Peyer's patch (tissue), 4 donors: ENCODE data around the gene ZBTB7C.

Experiments
- POLR2A ChIP-seq, 2 donors: fragments of 450-650 bp; IDR thresholded peaks; one replicate each; pipeline ENCODE4 v1.5.1; 2017; ENCODE audit warnings: antibody characterized with exemption in 2 of 2, mild to moderate bottlenecking in 2 of 2, moderate library complexity in 2 of 2
- TF ChIP-seq, protein P1 (sequence below), 6 experiments: fragments of 450-650 bp in 4 of 6; fragments of 200-600 bp in 2 of 6; sonication (generic) in 1 of 6; IDR thresholded peaks; one replicate each; pipeline ENCODE4 v1.5.1; 2017 to 2019; ENCODE audit warnings: antibody characterized with exemption in 6 of 6, mild to moderate bottlenecking in 3 of 6, moderate library complexity in 1 of 6

DNA sequence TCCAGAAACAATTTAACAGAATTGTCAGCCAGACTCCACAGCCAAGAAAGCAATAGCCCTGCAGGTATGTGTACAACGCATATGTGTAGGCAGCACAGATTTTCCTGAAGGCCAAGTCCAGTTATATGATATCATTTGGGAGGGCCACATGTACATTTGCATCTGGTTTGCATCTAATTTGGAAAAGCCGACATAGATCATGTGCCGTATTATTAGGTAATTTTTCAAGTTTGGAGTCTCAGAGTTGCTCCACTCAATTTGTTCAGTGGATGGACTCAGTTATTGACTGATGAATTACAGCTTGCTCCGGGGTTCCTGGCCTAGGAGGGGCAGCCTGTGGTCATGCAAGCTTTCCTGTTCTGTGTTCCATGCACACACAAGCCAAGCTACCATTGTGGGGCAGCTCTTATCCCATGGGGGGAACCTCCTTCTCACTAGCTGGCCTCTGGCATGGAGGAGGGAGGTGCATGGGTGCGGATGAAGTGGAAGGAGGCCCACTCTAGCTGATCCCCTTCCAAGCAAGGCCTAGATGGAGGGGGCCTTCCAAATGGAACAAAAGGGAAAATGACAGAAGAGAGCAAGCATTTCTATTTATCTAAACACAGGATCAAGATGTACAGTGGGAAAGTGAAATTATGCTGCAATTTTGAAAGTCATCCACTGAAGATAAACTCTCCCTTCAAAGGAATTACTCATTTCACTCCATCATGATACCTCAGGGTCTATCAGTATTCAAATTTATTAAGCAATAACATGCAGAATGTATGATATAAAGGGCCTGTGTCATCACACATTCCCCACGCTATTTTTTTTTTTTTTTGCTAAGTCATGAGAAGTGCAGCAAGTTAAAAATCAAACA, 276.2 kb downstream of the ZBTB7C start:
- TF ChIP-seq, protein P1, sequence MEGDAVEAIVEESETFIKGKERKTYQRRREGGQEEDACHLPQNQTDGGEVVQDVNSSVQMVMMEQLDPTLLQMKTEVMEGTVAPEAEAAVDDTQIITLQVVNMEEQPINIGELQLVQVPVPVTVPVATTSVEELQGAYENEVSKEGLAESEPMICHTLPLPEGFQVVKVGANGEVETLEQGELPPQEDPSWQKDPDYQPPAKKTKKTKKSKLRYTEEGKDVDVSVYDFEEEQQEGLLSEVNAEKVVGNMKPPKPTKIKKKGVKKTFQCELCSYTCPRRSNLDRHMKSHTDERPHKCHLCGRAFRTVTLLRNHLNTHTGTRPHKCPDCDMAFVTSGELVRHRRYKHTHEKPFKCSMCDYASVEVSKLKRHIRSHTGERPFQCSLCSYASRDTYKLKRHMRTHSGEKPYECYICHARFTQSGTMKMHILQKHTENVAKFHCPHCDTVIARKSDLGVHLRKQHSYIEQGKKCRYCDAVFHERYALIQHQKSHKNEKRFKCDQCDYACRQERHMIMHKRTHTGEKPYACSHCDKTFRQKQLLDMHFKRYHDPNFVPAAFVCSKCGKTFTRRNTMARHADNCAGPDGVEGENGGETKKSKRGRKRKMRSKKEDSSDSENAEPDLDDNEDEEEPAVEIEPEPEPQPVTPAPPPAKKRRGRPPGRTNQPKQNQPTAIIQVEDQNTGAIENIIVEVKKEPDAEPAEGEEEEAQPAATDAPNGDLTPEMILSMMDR (IDR thresholded peaks at IDR 0.05): no peak
- TF ChIP-seq POLR2A (IDR thresholded peaks at IDR 0.05): no peak
